GM18951 (cell line): ENCODE measurements around the gene PDE11A.

Experiments used
- POLR2A ChIP-seq: IDR thresholded peaks from 4 replicates; pipeline ENCODE4 v1.6.1; 2011; ENCODE audit warnings: mild to moderate bottlenecking; ENCODE audit not compliant: insufficient read length, insufficient read depth; ENCODE audit errors: extremely low read depth
- in situ Hi-C: fragments of 300-500 bp; cut with MboI; formaldehyde crosslinking; loops from one replicate; pipeline ENCODE4 v1.12.0; 2022; ENCODE audit warnings: low sequenced_read_pairs, mixed read lengths, inconsistent platforms; ENCODE audit not compliant: unreplicated experiment

The PDE11A gene

GRCh38 chr2:177708660-177709444 is 363.7 kb downstream of the PDE11A start:
- in situ Hi-C loops, result loop anchor here (25.0 kb wide), 1 partner anchor 547 kb away; no protein-coding TSS in a partner anchor
- no peak for TF ChIP-seq POLR2A

GRCh38 chr2:177708106-177708505 is 364.5 kb downstream of the PDE11A start:
- in situ Hi-C loops, result loop anchor here (25.0 kb wide), 1 partner anchor 546 kb away; no protein-coding TSS in a partner anchor

GRCh38 chr2:177705511-177706173 is 366.9 kb downstream of the PDE11A start:
- TF ChIP-seq POLR2A, result no peak
- in situ Hi-C loops, result loop anchor here (25.0 kb wide), 1 partner anchor 543 kb away; no protein-coding TSS in a partner anchor

More at GRCh38 chr2:177708106-177708505, 364.5 kb downstream of the PDE11A start:
- TF ChIP-seq POLR2A, result no peak

- no peak for TF ChIP-seq POLR2A
- in situ Hi-C loops, result loop anchor here (25.0 kb wide), 1 partner anchor 541 kb away; no protein-coding TSS in a partner anchor
Observed at GRCh38 chr2:177703159-177703558, 369.4 kb downstream of the PDE11A start.

- TF ChIP-seq POLR2A, result no peak
- in situ Hi-C loops, result no loop called here
Observed at GRCh38 chr2:177698281-177698680, 374.3 kb downstream of the PDE11A start.

GRCh38 chr2:177694348-177694747 is 378.2 kb downstream of the PDE11A start:
- in situ Hi-C loops, result no loop called here
- no peak for TF ChIP-seq POLR2A

- no peak for TF ChIP-seq POLR2A
- in situ Hi-C loops, result no loop called here
Observed at GRCh38 chr2:177693658-177694339, 378.8 kb downstream of the PDE11A start.

- in situ Hi-C loops, result no loop called here
- TF ChIP-seq POLR2A, result no peak
Observed at GRCh38 chr2:177692783-177693269, 379.8 kb downstream of the PDE11A start.

GRCh38 chr2:177692042-177692782 is 380.4 kb downstream of the PDE11A start:
- in situ Hi-C loops, result no loop called here
- TF ChIP-seq POLR2A, result no peak

GRCh38 chr2:177691177-177691576 is 381.4 kb downstream of the PDE11A start:
- in situ Hi-C loops, result no loop called here
- no peak for TF ChIP-seq POLR2A

GRCh38 chr2:177689623-177690022 is 383.0 kb downstream of the PDE11A start:
- in situ Hi-C loops, result no loop called here
- TF ChIP-seq POLR2A, result no peak

- in situ Hi-C loops, result no loop called here
- TF ChIP-seq POLR2A, result no peak
Observed at GRCh38 chr2:177688844-177689243, 383.7 kb downstream of the PDE11A start.
